ENCODE results near the gene PXK.

GRCh38 chr3:58387650-58388546 is 55.2 kb downstream of the PXK start:
- TF ChIP-seq GATA2 (IDR thresholded peaks at IDR 0.05; ENCODE audit: low read depth, low read length) (no peak), GATA3 (IDR thresholded peaks at IDR 0.05; ENCODE audit: low read depth, low read length) (no peak)
